GM12892 (cell line): Measurements from ENCODE around the gene MEGF11.

ENCODE experiments used
- POLR2A ChIP-seq: IDR thresholded peaks from 2 replicates; pipeline ENCODE4 v1.6.1; 2011; ENCODE audit warnings: low read depth, low read length, control low read depth
- POLR2AphosphoS5 ChIP-seq: IDR thresholded peaks from 2 replicates; pipeline ENCODE4 v1.6.1; 2011; ENCODE audit warnings: low read depth, low read length, control low read depth

DNA sequence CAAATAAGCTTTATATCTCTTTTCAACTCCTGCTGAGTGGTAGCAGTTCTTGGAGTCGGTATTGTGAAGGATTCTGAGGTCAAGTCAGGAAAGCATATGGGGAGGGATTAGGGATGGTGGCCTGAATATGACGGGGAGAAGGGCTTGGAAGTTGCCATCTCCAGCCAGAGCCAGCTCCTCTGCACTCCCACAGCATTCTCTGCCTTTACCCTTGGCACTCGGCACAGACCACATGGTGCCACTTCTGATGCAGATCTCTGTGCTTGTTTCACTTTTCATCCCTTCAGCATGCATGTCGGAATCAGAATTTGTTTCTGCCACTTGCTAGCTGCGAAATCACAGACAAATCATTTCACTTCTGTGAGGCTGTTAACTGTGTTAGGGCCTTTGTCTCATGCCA is 331.8 kb downstream of the MEGF11 start:
- TF ChIP-seq POLR2A = no peak
- no peak for TF ChIP-seq POLR2AphosphoS5
